Liver (tissue), 9 donors: Measurements from ENCODE around the gene SMPD3. TPM values are rescaled to one million over a fixed set of nuclear protein-coding genes. Genes with fewer than 3 reads are reported as not detected.

ENCODE experiments used
- DNase-seq: peaks from one replicate; pipeline ENCODE4 v3.0.0-alpha.2; 2017; ENCODE audit warnings: low spot score
- H3K27ac ChIP-seq, 2 donors: one replicate each; pipeline ENCODE4 v1.7.0; 2013; ENCODE audit warnings: inconsistent platforms in 2 of 2, low read length in 2 of 2, control low read depth in 1 of 2, low read depth in 1 of 2, mild to moderate bottlenecking in 1 of 2
- H3K27me3 ChIP-seq, 4 donors: one replicate each; pipeline versions ENCODE4 v1.6.1 to v1.7.0; 2013; ENCODE audit warnings: low read length in 3 of 4, inconsistent platforms in 1 of 4, mild to moderate bottlenecking in 1 of 4, moderate library complexity in 1 of 4; ENCODE audit not compliant: control insufficient read depth in 4 of 4, insufficient read depth in 4 of 4
- H3K36me3 ChIP-seq, 4 donors: one replicate each; pipeline versions ENCODE4 v1.6.1 to v1.7.0; 2013; ENCODE audit warnings: low read length in 3 of 4, mild to moderate bottlenecking in 3 of 4, low read depth in 1 of 4, moderate library complexity in 1 of 4; ENCODE audit not compliant: control insufficient read depth in 4 of 4, insufficient read depth in 3 of 4
- H3K4me1 ChIP-seq, 4 donors: one replicate each; pipeline versions ENCODE4 v1.6.1 to v1.7.0; 2013; ENCODE audit warnings: low read length in 3 of 4, mild to moderate bottlenecking in 3 of 4, moderate library complexity in 1 of 4; ENCODE audit not compliant: control insufficient read depth in 4 of 4, insufficient read depth in 4 of 4
- H3K4me3 ChIP-seq, 3 donors: one replicate each; pipeline versions ENCODE4 v1.6.1 to v1.7.0; 2013; ENCODE audit warnings: low read length in 3 of 3, control low read depth in 1 of 3, low read depth in 1 of 3, mild to moderate bottlenecking in 1 of 3
- H3K9ac ChIP-seq, 2 donors: one replicate each; pipeline ENCODE4 v1.7.0; 2013; ENCODE audit warnings: low read length in 2 of 2, mild to moderate bottlenecking in 2 of 2, moderate library complexity in 2 of 2, control low read depth in 1 of 2, low read depth in 1 of 2
- H3K9me3 ChIP-seq, 4 donors: one replicate each; pipeline versions ENCODE4 v1.6.1 to v1.7.0; 2013; ENCODE audit warnings: low read length in 3 of 4; ENCODE audit not compliant: control insufficient read depth in 4 of 4
- ATF3 ChIP-seq: IDR thresholded peaks from 2 replicates; pipeline ENCODE4 v1.6.1; 2016; ENCODE audit warnings: antibody characterized with exemption
- CTCF ChIP-seq: fragments of 150-350 bp; IDR thresholded peaks from 2 replicates; pipeline ENCODE4 v1.5.1; 2017; ENCODE audit warnings: improper control_type of control experiment, low read depth, low read length; ENCODE audit not compliant: missing input control
- EGR1 ChIP-seq, 2 donors: IDR thresholded peaks; 2 replicates each; pipeline ENCODE4 v1.6.1; 2016 to 2018; ENCODE audit warnings: antibody characterized with exemption in 2 of 2, low read depth in 2 of 2
- FOXA1 ChIP-seq: IDR thresholded peaks from 2 replicates; pipeline ENCODE4 v1.6.1; 2016; ENCODE audit warnings: antibody characterized with exemption
- FOXA2 ChIP-seq: IDR thresholded peaks from 2 replicates; pipeline ENCODE4 v1.6.1; 2016; ENCODE audit warnings: antibody characterized with exemption
- GABPA ChIP-seq, 2 donors: IDR thresholded peaks in 1 of 2; conservative IDR thresholded peaks in 1 of 2; 2 replicates each; pipeline ENCODE4 v1.6.1; 2016; ENCODE audit warnings: antibody characterized with exemption in 2 of 2, mild to moderate bottlenecking in 1 of 2, moderate library complexity in 1 of 2
- HNF4A ChIP-seq, 2 donors: conservative IDR thresholded peaks; 2 replicates each; pipeline ENCODE4 v1.6.1; 2016; ENCODE audit warnings: antibody characterized with exemption in 2 of 2, mild to moderate bottlenecking in 2 of 2
- HNF4G ChIP-seq: IDR thresholded peaks from 2 replicates; pipeline ENCODE4 v1.6.1; 2016; ENCODE audit warnings: antibody characterized with exemption
- JUND ChIP-seq, 2 donors: IDR thresholded peaks; 2 replicates each; pipeline ENCODE4 v1.6.1; 2016; ENCODE audit warnings: antibody characterized with exemption in 2 of 2
- MAX ChIP-seq: IDR thresholded peaks from 2 replicates; pipeline ENCODE4 v1.6.1; 2016; ENCODE audit warnings: antibody characterized with exemption
- NR2F2 ChIP-seq: IDR thresholded peaks from 2 replicates; pipeline ENCODE4 v1.6.1; 2016; ENCODE audit warnings: antibody characterized with exemption
- RAD21 ChIP-seq, 2 donors: IDR thresholded peaks; 2 replicates each; pipeline ENCODE4 v1.6.1; 2016; ENCODE audit warnings: antibody characterized with exemption in 2 of 2, mild to moderate bottlenecking in 2 of 2
- REST ChIP-seq: IDR thresholded peaks from 2 replicates; pipeline ENCODE4 v1.6.1; 2016; ENCODE audit warnings: antibody characterized with exemption, mild to moderate bottlenecking
- RXRA ChIP-seq, 2 donors: IDR thresholded peaks; 2 replicates each; pipeline ENCODE4 v1.6.1; 2017 to 2018; ENCODE audit warnings: antibody characterized with exemption in 2 of 2, mild to moderate bottlenecking in 1 of 2
- SP1 ChIP-seq: IDR thresholded peaks from 2 replicates; pipeline ENCODE4 v1.6.1; 2018; ENCODE audit warnings: antibody characterized with exemption, mild to moderate bottlenecking
- YY1 ChIP-seq: IDR thresholded peaks from 2 replicates; pipeline ENCODE4 v1.6.1; 2016; ENCODE audit warnings: antibody characterized with exemption, mild to moderate bottlenecking
- ZBTB33 ChIP-seq: IDR thresholded peaks from 2 replicates; pipeline ENCODE4 v1.6.1; 2016; ENCODE audit warnings: antibody characterized with exemption
- WGBS: extraction: QIAGEN DNeasy Blood & Tissue Kit; methylation state at CpG from one replicate; pipeline ENCODE4 v1.1.7; 2013; 5-methylcytosine and 5-hydroxymethylcytosine counted together
- polyA plus RNA-seq, 2 donors: library from polyadenylated mRNA; stranded (reverse) in 1 of 2; unstranded in 1 of 2; fragments of 200-250 nt in 1 of 2; fragments of >200 nt in 1 of 2; fragmentation: Nextera tagmentation in 1 of 2; extraction: Ambion mirVana in 1 of 2; gene quantifications; one replicate each; pipeline versions ENCODE4 v1.2.1 to v1.2.3, GENCODE V29; 2013 to 2015
- total RNA-seq, 2 donors: library from RNA; depleted of rRNA; stranded (reverse); fragments of >200 nt; gene quantifications; one replicate each; pipeline ENCODE4 v1.2.3, GENCODE V29; 2014
- donor health status: healthy.
- donor health status: healthy.
- donor health status: healthy.
- donor health status: healthy.
- donor health status: healthy.

SMPD3 gene
- total and polyA plus RNA-seq, 4 donors: 0.33 to 10.6 (median 2.7) TPM

DNA sequence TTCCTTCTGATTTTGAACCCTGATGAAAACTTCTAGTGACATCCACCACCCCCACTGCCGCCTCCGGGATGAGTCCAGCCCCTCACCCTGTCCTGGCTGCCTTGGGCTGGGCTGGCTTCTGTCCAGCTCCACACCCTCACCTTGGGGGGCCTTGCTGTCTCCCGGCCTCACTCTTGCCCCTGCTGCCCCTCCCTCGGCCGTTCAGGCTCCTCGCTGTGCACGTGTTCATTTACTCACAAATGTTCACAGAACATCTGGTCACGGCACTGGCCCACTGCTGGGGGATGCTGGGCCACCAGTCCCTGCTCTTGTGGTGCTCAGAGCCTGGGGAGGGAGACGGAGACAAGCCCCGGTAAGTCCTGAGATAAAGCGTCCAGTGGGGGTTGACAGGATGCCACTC, 96.8 kb downstream of the SMPD3 start:
- no peaks in the 10 kb centered on the region for H3K27me3 ChIP-seq
- H3K4me3 ChIP-seq: no peak overlapping the region
- TF ChIP-seq ATF3: no peak
- TF ChIP-seq ZBTB33: no peak
- TF ChIP-seq YY1: no peak
- no peak for TF ChIP-seq SP1
- no peak for TF ChIP-seq GABPA (IDR thresholded peaks at IDR 0.05 in 1 of 2, conservative IDR thresholded peaks at IDR 0.05 in 1 of 2)
- TF ChIP-seq JUND (IDR thresholded peaks at IDR 0.05): no peak
- TF ChIP-seq EGR1 (IDR thresholded peaks at IDR 0.05; ENCODE audit: low read depth in 2 of 2): no peak
- TF ChIP-seq HNF4A (conservative IDR thresholded peaks at IDR 0.05): no peak
- no peak for TF ChIP-seq CTCF
- no peak for TF ChIP-seq FOXA1
- no peak for TF ChIP-seq HNF4G
- TF ChIP-seq MAX: no peak
- no peak for TF ChIP-seq NR2F2
- 87% methylated on average over 11 of the region's 11 CpGs for WGBS
- H3K9me3 ChIP-seq: no peaks in the 10 kb centered on the region
- H3K4me1 ChIP-seq: peaks cover 0 to 4% (median 2%) of the 10 kb centered on the region in 4 donors
- peaks cover 15 to 84% (median 38%) of the 10 kb centered on the region in 4 donors for H3K36me3 ChIP-seq
- DNase-seq: no peak
- H3K9ac ChIP-seq: no peak overlapping the region
- no peak overlapping the region for H3K27ac ChIP-seq

DNA sequence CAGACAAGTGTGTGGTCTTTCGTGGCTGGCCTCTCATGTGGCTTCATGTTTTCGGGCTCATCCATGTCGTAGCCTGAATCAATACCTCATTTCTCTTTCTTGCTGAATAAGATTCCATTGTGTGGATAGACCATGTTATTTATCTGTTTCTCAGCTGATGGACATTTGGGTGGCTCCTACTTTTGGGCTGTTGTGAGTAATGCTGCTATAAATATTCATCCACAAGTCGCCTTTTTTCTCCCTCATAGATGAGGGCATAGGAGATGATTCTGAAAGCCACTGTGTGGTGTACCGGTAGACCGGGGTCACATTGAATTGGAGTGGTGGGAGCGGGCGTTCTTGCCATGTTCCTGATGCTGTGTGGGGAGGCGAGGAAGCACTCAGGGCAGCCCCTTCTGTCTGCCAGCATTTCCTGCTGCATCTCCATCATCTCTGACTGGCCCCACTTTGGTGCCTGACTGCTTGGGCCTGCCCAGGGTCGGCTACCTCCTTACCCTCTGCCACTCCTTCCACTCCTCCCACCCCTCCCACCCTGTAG, 97.4 kb downstream of the SMPD3 start:
- H3K27me3 ChIP-seq: no peaks in the 10 kb centered on the region
- TF ChIP-seq JUND (IDR thresholded peaks at IDR 0.05) (no peak), RXRA (IDR thresholded peaks at IDR 0.05) (no peak), FOXA2 (no peak), HNF4G (no peak), ZBTB33 (no peak), HNF4A (conservative IDR thresholded peaks at IDR 0.05) (no peak), SP1 (no peak), GABPA (IDR thresholded peaks at IDR 0.05 in 1 of 2, conservative IDR thresholded peaks at IDR 0.05 in 1 of 2) (no peak), CTCF (no peak), REST (no peak), RAD21 (IDR thresholded peaks at IDR 0.05) (no peak), MAX (no peak), EGR1 (IDR thresholded peaks at IDR 0.05; ENCODE audit: low read depth in 2 of 2) (no peak), NR2F2 (no peak), YY1 (no peak), FOXA1 (no peak)
- H3K36me3 ChIP-seq: peaks cover 15 to 83% (median 37%) of the 10 kb centered on the region in 4 donors
- 97% methylated on average over 10 of the region's 10 CpGs for WGBS
- no peak overlapping the region for H3K4me3 ChIP-seq
- DNase-seq: no peak
- peaks cover 0 to 9% (median 7%) of the 10 kb centered on the region in 4 donors for H3K4me1 ChIP-seq
- no peaks in the 10 kb centered on the region for H3K9me3 ChIP-seq
- no peak overlapping the region for H3K27ac ChIP-seq
- no peak overlapping the region for H3K9ac ChIP-seq
